Osteocyte (in vitro differentiated cells): Measurements from ENCODE around the gene PSMD1. TPM values are rescaled to one million over a fixed set of nuclear protein-coding genes. Genes with fewer than 3 reads are reported as not detected.

Experiments used
- DNase-seq: peaks from one replicate; pipeline ENCODE4 v3.0.0; 2021; ENCODE audit warnings: mixed read lengths; ENCODE audit not compliant: unreplicated experiment; ENCODE audit errors: extremely low spot score
- H3K27ac Mint-ChIP-seq: one replicate; pipeline ENCODE4 v1.8.0; 2021; ENCODE audit warnings: mild to moderate bottlenecking, mixed read lengths; ENCODE audit not compliant: unreplicated experiment
- H3K27me3 Mint-ChIP-seq: one replicate; pipeline ENCODE4 v1.8.0; 2021; ENCODE audit warnings: mixed read lengths; ENCODE audit not compliant: unreplicated experiment
- H3K36me3 Mint-ChIP-seq: one replicate; pipeline ENCODE4 v1.8.0; 2021; ENCODE audit warnings: mixed read lengths; ENCODE audit not compliant: unreplicated experiment
- H3K4me1 Mint-ChIP-seq: one replicate; pipeline ENCODE4 v1.8.0; 2021; ENCODE audit warnings: mixed read lengths; ENCODE audit not compliant: unreplicated experiment
- H3K4me3 Mint-ChIP-seq: one replicate; pipeline ENCODE4 v1.8.0; 2021; ENCODE audit warnings: mild to moderate bottlenecking, moderate library complexity, mixed read lengths; ENCODE audit not compliant: unreplicated experiment
- H3K9me3 Mint-ChIP-seq: one replicate; pipeline ENCODE4 v1.8.0; 2021; ENCODE audit warnings: mixed read lengths; ENCODE audit not compliant: unreplicated experiment
- CTCF ChIP-seq: fragments of 200-600 bp; sonication (generic); IDR thresholded peaks from 2 replicates; pipeline ENCODE4 v1.5.0; 2021; ENCODE audit warnings: antibody characterized with exemption, mild to moderate bottlenecking, moderate library complexity
- total RNA-seq: library from RNA; stranded (reverse); gene quantifications from 2 replicates; pipeline ENCODE4 v1.2.1, GENCODE V29; 2021

PSMD1 gene
- total RNA-seq, 1 donor from 2014 or later: 112 TPM

- Mint-ChIP-seq H3K27me3 (peaks cover 79% of the 10 kb centered on the region), H3K4me3 (peak overlapping the region; percentile 35)
Measured at GRCh38 chr2:231036131-231036530, 20.5 kb upstream of the PSMD1 start.

DNA sequence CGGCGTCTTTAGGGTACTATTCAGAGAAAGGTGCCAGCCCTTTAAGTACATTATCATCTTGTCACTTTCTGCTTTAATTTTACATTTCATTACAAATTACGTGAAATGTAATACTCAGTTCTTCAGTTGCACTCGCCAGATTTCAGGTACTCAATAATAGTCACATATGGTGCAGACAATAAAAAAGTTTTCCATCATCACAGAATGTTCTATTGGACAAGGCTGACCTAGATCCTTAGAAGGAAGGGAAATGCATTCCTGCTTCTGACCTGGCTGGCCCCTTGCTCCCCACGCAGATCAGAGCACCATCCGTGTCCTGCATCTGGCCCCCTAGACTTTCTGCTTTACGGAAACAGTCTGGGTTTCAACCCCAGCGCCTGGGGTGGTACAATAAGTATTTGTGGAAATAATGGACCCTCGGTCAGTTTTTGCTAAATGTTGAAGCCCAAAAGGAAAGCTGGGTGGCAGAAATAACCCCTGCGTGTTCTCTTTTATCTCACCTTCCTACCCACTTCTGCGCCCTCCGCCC lies 20.0 kb upstream of the PSMD1 start:
- no peaks in the 10 kb centered on the region for H3K36me3 Mint-ChIP-seq
- no peak overlapping the region for H3K27ac Mint-ChIP-seq
- peak overlapping the region; percentile 5 for H3K4me3 Mint-ChIP-seq
- peaks cover 2% of the 10 kb centered on the region for H3K4me1 Mint-ChIP-seq
- no peak for DNase-seq
- H3K9me3 Mint-ChIP-seq: no peaks in the 10 kb centered on the region
- no peak for TF ChIP-seq CTCF
- H3K27me3 Mint-ChIP-seq: peaks cover 82% of the 10 kb centered on the region

More at GRCh38 chr2:231036131-231036530, 20.5 kb upstream of the PSMD1 start:
- no peak for DNase-seq
- Mint-ChIP-seq H3K36me3 (no peaks in the 10 kb centered on the region), H3K4me1 (peaks cover 2% of the 10 kb centered on the region), H3K27ac (no peak overlapping the region), H3K9me3 (no peaks in the 10 kb centered on the region)
- no peak for TF ChIP-seq CTCF

DNA sequence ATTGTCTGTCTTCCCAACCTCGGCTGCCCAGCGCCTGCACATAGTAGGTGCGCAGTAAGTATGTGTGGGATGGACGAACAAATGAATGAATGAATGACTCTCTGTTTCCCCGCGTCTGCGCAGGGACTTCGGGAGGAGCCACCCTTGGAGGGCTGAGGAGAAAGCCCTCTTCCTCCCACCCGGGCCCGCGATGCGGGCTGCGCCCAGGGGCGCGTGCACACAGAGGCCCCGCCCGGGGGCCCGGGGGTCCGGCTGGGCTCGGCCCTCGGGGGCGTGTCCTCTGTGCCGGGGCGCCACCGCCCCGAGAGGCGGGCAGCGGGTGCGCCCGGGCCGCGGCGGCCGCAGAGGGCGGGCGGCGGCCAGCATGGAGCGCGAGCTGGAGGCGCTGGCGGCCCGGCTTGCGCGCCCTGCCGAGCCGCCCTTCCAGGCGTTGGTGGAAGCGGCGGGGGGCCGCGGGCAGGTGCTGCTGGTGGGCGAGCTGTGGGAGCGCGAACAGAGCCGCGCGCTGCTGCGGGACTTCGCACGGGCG lies 19.4 kb upstream of the PSMD1 start, which contains the start of gene C2orf72:
Gene C2orf72 (plus strand): TSS at position 322 of the 529 bp plus-strand sequence. CDS start 43 bp downstream, at position 365.
- peaks cover 80% of the 10 kb centered on the region for H3K27me3 Mint-ChIP-seq
- no peak for TF ChIP-seq CTCF
- H3K4me1 Mint-ChIP-seq: peaks cover 2% of the 10 kb centered on the region
- no peaks in the 10 kb centered on the region for H3K9me3 Mint-ChIP-seq
- no peak within 1 kb of the TSS for H3K27ac Mint-ChIP-seq
- peak within 1 kb of the TSS; percentile 55 for H3K4me3 Mint-ChIP-seq
- DNase-seq: no peak
- no peaks in the 10 kb centered on the region for H3K36me3 Mint-ChIP-seq

DNA sequence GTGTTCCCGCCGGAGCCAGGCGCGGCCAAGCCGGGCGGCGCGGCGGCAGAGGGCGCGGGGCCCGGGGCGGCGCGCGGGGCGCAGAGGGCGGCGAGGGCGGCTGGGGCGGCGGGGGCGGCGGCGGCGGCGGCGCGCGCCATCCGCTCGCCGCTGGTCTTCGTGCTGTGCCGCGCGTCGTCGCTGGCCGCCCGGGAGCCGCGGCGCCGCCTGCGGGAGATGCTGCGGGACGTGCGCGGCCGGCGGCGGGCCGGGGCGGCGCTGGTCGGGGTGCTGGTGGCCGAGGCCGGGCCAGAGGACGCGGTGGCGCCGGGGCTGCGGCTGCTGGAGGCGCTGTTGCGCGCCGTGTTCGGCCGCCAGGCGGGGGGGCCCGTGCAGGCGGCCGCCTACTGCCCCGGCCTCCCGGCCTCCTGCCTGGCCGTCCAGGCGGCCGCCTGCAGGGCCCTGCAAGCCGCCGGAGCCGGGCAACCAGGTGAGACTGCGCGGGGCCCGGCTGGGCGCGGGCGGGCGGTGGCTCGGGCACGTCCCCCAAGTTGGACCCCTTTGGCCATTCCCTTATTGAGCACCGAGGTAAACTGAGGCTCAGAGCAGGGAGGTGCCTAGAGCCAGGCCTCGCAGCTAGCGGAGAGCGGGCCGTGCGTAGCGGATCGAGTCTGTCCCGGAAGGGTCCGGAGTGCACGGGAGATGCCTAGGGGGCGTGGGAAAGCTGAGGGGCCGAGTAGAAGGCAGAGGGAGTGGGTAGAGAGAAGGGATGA lies 18.8 kb upstream of the PSMD1 start:
- Mint-ChIP-seq H3K27ac (no peak overlapping the region), H3K4me1 (peaks cover 2% of the 10 kb centered on the region), H3K27me3 (peaks cover 74% of the 10 kb centered on the region), H3K36me3 (no peaks in the 10 kb centered on the region), H3K9me3 (no peaks in the 10 kb centered on the region), H3K4me3 (peak overlapping the region; percentile 55)
- no peak for DNase-seq
- no peak for TF ChIP-seq CTCF
